Esophagus squamous epithelium (tissue), 5 donors: Measurements from ENCODE around the gene DUS1L. TPM values are rescaled to one million over a fixed set of nuclear protein-coding genes. Genes with fewer than 3 reads are reported as not detected.
A peak's percentile ranks its signal among the peaks of the same experiment; 100 is the strongest.

Experiments
- DNase-seq: peaks from one replicate; lab custom pipeline; 2025; lab: John Stamatoyannopoulos, UW
- H3K27ac ChIP-seq, 4 donors: fragments of 200-600 bp; sonication (generic); one replicate each; pipeline ENCODE4 v1.5.1; 2016 to 2019; ENCODE audit warnings: mild to moderate bottlenecking in 1 of 4
- H3K27me3 ChIP-seq, 4 donors: fragments of 200-600 bp; sonication (generic); 1 replicate in 3 of 4; 2 replicates in 1 of 4; pipeline versions ENCODE4 v1.5.1 to v1.6.0; 2017 to 2021; ENCODE audit warnings: antibody characterized with exemption in 1 of 4
- H3K36me3 ChIP-seq, 3 donors: fragments of 200-600 bp; sonication (generic); one replicate each; pipeline ENCODE4 v1.5.1; 2016 to 2019
- H3K4me1 ChIP-seq, 3 donors: fragments of 200-600 bp; sonication (generic); one replicate each; pipeline ENCODE4 v1.5.1; 2017 to 2019
- H3K4me3 ChIP-seq, 4 donors: fragments of 200-600 bp; sonication (generic); 1 replicate in 3 of 4; 2 replicates in 1 of 4; pipeline ENCODE4 v1.5.1; 2016 to 2019; ENCODE audit warnings: mild to moderate bottlenecking in 2 of 4, moderate library complexity in 1 of 4
- H3K9me3 ChIP-seq, 3 donors: fragments of 200-600 bp; sonication (generic); one replicate each; pipeline ENCODE4 v1.5.1; 2016 to 2019
- POLR2A ChIP-seq, 4 donors: fragments of 450-650 bp; IDR thresholded peaks; one replicate each; pipeline ENCODE4 v1.6.1; 2017; ENCODE audit warnings: antibody characterized with exemption in 4 of 4, mild to moderate bottlenecking in 4 of 4, moderate library complexity in 3 of 4
- WGBS, 2 donors: methylation state at CpG; one replicate each; pipeline ENCODE4 v1.1.5; 2018; 5-methylcytosine and 5-hydroxymethylcytosine counted together
- intact Hi-C: fragments of 100-400 bp; cut with DNase I; formaldehyde crosslinking; loops from one replicate; pipeline ENCODE4 v1.15.0; 2022
- total RNA-seq, 4 donors: library from RNA; depleted of rRNA; stranded (reverse); fragments of >200 nt; gene quantifications; one replicate each; pipeline ENCODE4 v1.1.0, GENCODE V29; 2016
- TF ChIP-seq, protein P1 (sequence below), 6 experiments: fragments of 450-650 bp in 4 of 6; fragments of 200-600 bp in 2 of 6; sonication (generic) in 2 of 6; IDR thresholded peaks; one replicate each; pipeline ENCODE4 v1.5.1; 2016 to 2019; ENCODE audit warnings: antibody characterized with exemption in 6 of 6, mild to moderate bottlenecking in 4 of 6, moderate library complexity in 4 of 6
- donor health status: DM: yes; HTN: yes; CAD: no.

Gene DUS1L
- total RNA-seq, 4 donors from 2014 or later, result 53.3 to 125 (median 105) TPM

DNA sequence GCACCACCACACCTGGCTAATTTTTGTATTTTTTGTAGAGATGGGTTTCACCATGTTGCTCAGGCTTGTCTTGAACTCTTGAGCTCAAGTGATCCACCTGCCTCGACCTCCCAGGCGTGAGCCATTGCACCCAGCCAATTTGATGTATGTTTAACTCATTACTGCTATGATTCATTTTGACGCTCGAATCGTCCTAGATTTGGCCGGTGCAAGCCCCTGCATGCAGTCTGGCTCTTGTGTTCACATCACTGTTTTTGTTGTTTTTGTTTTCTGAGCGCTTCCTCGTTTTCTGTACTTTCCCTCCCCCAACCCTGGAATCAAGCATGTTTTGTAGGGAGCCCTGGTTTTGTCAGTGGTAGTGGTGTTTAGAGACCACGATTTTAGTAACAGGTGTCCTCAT is 7.8 kb upstream of the DUS1L start:
- Histone ChIP-seq H3K4me1 (peaks cover 0 to 17% (median 0%) of the 10 kb centered on the region in 3 donors), H3K36me3 (peaks cover 0 to 14% (median 0%) of the 10 kb centered on the region in 3 donors), H3K27ac (no peak overlapping the region), H3K4me3 (no peak overlapping the region), H3K9me3 (no peaks in the 10 kb centered on the region), H3K27me3 (no peaks in the 10 kb centered on the region)
- intact Hi-C loops, result no loop called here
- WGBS, 2 donors, result 40 to 64% methylated on average over 9 of the region's 9 CpGs
- TF ChIP-seq, protein P1, sequence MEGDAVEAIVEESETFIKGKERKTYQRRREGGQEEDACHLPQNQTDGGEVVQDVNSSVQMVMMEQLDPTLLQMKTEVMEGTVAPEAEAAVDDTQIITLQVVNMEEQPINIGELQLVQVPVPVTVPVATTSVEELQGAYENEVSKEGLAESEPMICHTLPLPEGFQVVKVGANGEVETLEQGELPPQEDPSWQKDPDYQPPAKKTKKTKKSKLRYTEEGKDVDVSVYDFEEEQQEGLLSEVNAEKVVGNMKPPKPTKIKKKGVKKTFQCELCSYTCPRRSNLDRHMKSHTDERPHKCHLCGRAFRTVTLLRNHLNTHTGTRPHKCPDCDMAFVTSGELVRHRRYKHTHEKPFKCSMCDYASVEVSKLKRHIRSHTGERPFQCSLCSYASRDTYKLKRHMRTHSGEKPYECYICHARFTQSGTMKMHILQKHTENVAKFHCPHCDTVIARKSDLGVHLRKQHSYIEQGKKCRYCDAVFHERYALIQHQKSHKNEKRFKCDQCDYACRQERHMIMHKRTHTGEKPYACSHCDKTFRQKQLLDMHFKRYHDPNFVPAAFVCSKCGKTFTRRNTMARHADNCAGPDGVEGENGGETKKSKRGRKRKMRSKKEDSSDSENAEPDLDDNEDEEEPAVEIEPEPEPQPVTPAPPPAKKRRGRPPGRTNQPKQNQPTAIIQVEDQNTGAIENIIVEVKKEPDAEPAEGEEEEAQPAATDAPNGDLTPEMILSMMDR (IDR thresholded peaks at IDR 0.05), result no peak
- TF ChIP-seq POLR2A (IDR thresholded peaks at IDR 0.05), result no peak
- DNase-seq, result no peak

DNA sequence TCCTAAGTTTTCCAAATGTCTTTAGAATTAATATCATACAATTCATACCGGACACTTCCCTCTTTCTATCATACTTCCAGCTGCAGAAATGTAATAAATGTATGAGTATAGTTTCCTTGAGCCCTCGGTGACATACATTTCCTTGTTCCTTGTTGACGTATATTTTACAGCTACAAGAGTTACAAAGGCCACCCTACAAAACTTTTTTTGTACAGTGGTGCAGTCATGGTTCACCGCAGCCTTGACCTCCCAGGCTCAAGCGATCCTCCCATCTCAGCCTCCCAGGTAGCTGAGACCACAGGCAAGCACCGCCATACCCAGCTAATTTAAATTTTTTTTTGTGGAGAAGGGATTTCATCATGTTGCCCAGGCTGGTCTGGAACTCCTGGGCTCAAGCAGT is 7.2 kb upstream of the DUS1L start:
- Histone ChIP-seq H3K36me3 (peaks cover 0 to 8% (median 0%) of the 10 kb centered on the region in 3 donors), H3K4me1 (peaks cover 0 to 17% (median 0%) of the 10 kb centered on the region in 3 donors), H3K4me3 (no peak overlapping the region), H3K9me3 (no peaks in the 10 kb centered on the region), H3K27ac (no peak overlapping the region), H3K27me3 (no peaks in the 10 kb centered on the region)
- TF ChIP-seq, protein P1 (IDR thresholded peaks at IDR 0.05), result no peak
- no peak for TF ChIP-seq POLR2A (IDR thresholded peaks at IDR 0.05)
- no peak for DNase-seq
- 71 to 84% methylated on average over 6 of the region's 6 CpGs for WGBS, 2 donors
- intact Hi-C loops, result no loop called here

DNA sequence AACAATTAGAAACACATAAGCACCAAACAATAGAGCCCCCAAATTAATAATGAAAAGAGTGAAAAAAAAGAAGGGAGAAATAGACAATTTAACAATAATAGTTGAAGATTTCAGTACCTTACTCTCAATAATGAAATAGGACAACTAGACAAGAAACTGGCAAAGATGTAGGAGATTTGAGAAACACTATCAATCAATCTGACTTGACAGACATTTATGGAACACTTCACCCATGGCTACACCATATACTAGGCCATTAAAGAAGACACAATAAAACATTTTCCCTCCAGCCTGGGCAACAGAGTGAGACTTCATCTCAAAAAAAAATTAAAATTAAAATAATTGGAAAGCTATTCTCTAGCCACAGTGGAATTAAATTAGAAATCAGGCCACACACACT is 5.0 kb upstream of the DUS1L start:
- Histone ChIP-seq H3K27me3 (no peaks in the 10 kb centered on the region), H3K27ac (no peak overlapping the region), H3K9me3 (no peaks in the 10 kb centered on the region), H3K4me3 (no peak overlapping the region), H3K4me1 (peaks cover 6 to 21% (median 7%) of the 10 kb centered on the region in 3 donors), H3K36me3 (no peaks in the 10 kb centered on the region)
- no peak for DNase-seq
- intact Hi-C loops, result no loop called here
- TF ChIP-seq, protein P1 (IDR thresholded peaks at IDR 0.05), result no peak
- no peak for TF ChIP-seq POLR2A (IDR thresholded peaks at IDR 0.05)

DNA sequence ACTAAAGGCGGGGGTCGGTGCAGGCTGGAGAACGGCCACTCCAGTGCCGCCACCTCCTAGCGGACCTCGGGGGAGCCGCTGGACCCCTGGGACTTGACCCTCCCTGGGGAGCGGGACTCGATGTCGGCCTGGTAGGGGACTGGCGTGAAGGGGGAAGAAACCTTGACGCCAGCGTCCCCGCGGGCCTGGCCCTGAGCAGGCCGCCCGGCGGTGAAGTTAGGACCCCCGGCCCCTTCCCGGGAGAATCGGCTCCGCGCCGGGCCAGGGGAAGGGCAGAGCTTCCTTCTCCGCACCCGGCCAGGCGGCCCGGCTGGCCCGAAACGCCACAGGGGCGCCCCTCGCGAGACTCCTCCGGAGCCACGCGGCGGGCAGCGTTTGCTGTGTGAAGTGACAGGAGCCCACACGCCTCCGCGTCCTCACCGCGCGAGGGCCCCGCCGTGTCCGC is 389 bp downstream of the DUS1L start:
- Histone ChIP-seq H3K9me3 (no peaks in the 10 kb centered on the region), H3K27me3 (no peaks in the 10 kb centered on the region), H3K4me3 (peak overlapping the region; percentile 63 to 98 (median 96)), H3K36me3 (peaks cover 27 to 40% (median 29%) of the 10 kb centered on the region in 3 donors), H3K27ac (peak overlapping the region; percentile 84 to 93 (median 90)), H3K4me1 (peaks cover 20 to 38% (median 24%) of the 10 kb centered on the region in 3 donors)
- intact Hi-C loops, result no loop called here
- no peak for TF ChIP-seq POLR2A (IDR thresholded peaks at IDR 0.05)
- TF ChIP-seq, protein P1 (IDR thresholded peaks at IDR 0.05), result no peak
- WGBS, 2 donors, result 0% methylated on average over 2 of the region's 47 CpGs; no CpG with 5 or more reads in 1 of the 2 donors
- no peak for DNase-seq

DNA sequence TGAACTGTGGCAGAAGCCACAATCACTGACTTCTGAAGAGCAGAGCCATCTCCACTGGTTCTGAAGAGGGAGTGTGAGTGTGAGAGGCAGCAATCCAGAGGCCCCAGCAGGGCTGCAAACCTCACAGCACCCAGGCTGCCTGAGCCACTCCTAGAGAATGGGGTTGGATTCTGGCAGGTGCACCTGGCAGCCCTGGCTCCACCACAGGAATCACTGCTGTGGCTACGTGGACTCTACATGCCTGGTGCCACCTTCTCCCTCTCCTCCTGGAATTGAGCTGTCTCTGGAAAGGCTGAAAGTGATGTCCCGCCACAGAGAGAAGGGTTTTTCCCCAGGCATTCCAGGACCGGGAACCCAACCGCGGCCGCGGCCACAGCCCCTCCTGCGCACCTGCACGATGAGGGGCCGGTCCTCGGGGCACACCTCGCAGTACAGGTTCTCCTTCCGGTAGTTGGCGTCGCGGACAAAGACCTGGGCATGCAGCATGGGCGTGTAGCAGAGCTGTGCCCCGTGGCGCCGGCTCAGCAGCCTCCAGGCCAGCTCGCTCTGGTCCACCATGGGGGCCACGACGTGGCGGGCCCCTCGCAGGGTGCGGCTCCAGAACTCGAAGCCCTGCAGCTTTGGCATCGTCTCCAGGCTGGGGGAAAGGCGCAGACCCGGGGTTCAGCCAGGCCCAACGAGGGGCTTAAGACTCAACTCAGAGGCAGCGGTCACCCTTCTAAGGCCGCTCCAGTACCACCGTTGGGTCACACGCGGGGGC is 991 bp downstream of the DUS1L start:
- Histone ChIP-seq H3K4me1 (peaks cover 20 to 38% (median 24%) of the 10 kb centered on the region in 3 donors), H3K4me3 (peak overlapping the region; percentile 63 to 98 (median 96)), H3K36me3 (peaks cover 32 to 46% (median 33%) of the 10 kb centered on the region in 3 donors), H3K27ac (peak overlapping the region; percentile 84 to 93 (median 90)), H3K9me3 (no peaks in the 10 kb centered on the region), H3K27me3 (no peaks in the 10 kb centered on the region)
- TF ChIP-seq POLR2A (IDR thresholded peaks at IDR 0.05), result no peak
- TF ChIP-seq, protein P1 (IDR thresholded peaks at IDR 0.05), result no peak
- intact Hi-C loops, result no loop called here
- DNase-seq, result no peak
- WGBS, 2 donors, result 40 to 46% methylated on average over 1 to 19 of the region's 36 CpGs
